Esophagus muscularis mucosa (tissue), 3 donors: ENCODE measurements around the gene CENPP.

ENCODE experiments used
- POLR2AphosphoS5 ChIP-seq, 2 donors: sonication (generic); formaldehyde crosslinking; IDR thresholded peaks; one replicate each; pipeline ENCODE4 v1.6.1; 2017; ENCODE audit warnings: antibody characterized with exemption in 2 of 2
- TF ChIP-seq, protein P1 (sequence below), 3 experiments: fragments of 200-600 bp in 2 of 3; fragments of 450-650 bp in 1 of 3; sonication (generic) in 2 of 3; IDR thresholded peaks; one replicate each; pipeline ENCODE4 v1.5.1; 2017 to 2019; ENCODE audit warnings: antibody characterized with exemption in 3 of 3, mild to moderate bottlenecking in 2 of 3, moderate library complexity in 1 of 3

DNA sequence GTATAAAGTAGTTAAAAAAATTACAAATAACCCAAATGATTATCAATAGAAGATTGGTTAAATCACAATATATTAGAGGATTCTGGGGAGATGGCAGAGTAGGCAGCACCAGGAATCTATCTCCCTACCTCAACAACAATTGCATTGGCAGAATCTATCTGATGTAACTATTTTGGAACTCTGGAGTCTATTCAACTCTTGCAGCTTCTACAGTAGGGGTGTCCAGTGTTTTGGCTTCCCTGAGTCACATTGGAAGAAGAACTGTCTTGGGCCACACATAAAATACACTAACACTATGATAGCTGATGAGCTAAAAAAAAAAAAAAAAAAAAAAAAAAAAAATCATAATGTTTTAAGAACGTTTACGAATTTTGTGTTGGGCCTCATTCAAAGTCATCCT is 239.2 kb downstream of the CENPP start:
- TF ChIP-seq, protein P1, sequence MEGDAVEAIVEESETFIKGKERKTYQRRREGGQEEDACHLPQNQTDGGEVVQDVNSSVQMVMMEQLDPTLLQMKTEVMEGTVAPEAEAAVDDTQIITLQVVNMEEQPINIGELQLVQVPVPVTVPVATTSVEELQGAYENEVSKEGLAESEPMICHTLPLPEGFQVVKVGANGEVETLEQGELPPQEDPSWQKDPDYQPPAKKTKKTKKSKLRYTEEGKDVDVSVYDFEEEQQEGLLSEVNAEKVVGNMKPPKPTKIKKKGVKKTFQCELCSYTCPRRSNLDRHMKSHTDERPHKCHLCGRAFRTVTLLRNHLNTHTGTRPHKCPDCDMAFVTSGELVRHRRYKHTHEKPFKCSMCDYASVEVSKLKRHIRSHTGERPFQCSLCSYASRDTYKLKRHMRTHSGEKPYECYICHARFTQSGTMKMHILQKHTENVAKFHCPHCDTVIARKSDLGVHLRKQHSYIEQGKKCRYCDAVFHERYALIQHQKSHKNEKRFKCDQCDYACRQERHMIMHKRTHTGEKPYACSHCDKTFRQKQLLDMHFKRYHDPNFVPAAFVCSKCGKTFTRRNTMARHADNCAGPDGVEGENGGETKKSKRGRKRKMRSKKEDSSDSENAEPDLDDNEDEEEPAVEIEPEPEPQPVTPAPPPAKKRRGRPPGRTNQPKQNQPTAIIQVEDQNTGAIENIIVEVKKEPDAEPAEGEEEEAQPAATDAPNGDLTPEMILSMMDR (IDR thresholded peaks at IDR 0.05), result no peak
- no peak for TF ChIP-seq POLR2AphosphoS5 (IDR thresholded peaks at IDR 0.05)
